Retina (tissue), 1 donor: ENCODE results near the gene GLCE.
"Not testable (repeated sequence)": the region's sequence is repeated elsewhere in the genome, so short reads cannot be mapped to it uniquely, and the experiment has no call there.

Experiments used
- DNase-seq: peaks from one replicate; pipeline ENCODE4 v3.0.0-alpha.2; 2016

Gene GLCE

GRCh38 chr15:69161079-69161877, 843 bp downstream of the GLCE start:
- peak; percentile 82 for DNase-seq

DNA sequence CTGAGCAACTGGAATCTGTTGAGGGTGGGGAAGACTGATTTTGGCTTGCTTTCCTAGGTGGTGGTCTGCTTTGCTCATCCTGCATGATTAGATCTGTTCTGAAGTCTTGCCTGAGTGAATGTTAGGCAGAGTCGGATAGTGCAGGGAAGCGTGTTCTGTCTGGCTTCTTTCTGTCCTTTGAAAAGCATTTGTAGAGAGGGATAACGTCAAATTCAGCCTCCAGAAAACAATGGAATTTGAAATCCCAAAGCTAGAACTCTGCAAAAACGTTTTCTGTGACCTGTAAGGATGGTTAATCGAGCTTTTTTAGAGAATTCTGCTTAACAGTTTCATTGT, 1.4 kb downstream of the GLCE start:
- no peak for DNase-seq

- no peak for DNase-seq
These were observed 2.8 kb downstream of the GLCE start for GRCh38 chr15:69163141-69163669.

DNA sequence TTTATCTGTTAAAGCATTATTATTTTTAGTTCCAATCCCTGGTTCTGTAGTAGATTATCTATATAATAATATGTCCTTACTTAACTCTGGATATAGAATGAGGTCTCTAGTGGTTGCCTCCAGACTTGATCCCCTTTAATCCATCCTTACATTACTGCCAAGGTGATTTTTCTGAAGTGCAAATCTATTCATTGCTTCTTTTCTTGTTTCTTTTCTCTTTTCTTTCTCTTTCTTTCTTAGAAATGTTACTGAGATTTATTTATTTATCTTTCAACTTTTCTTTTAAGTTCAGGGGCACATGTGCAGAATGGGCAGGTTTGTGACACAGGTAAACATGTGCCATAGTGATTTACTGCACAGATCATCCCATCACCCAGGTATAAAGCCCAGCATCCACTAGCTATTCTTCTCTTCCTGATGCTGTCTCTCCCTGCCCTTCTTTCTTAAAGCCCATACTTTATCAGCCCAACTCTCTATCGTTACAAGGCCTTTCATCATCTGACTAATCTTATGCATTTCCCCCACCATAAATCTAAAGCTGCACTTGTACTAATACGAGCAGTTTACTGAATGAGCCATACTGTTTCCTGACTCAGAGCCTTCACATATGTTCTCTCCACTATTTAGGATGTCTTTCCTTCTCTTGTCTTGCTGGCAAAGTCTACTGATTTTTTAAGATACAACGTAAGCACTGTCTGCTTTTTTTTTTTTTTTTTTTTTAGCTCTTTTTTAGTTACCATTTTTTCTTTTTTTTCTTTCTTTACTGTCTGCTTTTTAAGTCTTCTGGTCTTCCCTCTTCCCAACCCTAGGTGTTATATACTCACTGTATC, 4.6 kb downstream of the GLCE start:
- DNase-seq, result no peak

DNA sequence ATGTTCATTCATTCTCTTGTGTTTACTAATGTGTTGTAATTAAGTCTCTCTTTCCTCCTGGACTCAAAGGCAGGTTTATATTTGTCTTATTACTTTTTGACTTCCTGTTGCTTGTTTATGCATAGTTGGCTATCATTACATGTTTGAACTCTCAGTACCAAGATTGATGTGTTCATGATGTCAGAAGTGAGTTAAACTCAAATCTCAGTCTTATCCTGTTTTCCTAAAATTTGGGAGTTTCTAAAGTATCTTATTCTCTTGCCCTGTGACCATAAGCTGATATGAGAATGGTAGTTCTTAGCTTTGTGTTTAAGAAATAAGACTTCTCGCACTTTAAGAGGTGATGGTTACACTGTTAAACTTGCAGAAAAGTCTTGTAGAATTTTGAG, 5.2 kb downstream of the GLCE start:
- DNase-seq, result no peak

DNA sequence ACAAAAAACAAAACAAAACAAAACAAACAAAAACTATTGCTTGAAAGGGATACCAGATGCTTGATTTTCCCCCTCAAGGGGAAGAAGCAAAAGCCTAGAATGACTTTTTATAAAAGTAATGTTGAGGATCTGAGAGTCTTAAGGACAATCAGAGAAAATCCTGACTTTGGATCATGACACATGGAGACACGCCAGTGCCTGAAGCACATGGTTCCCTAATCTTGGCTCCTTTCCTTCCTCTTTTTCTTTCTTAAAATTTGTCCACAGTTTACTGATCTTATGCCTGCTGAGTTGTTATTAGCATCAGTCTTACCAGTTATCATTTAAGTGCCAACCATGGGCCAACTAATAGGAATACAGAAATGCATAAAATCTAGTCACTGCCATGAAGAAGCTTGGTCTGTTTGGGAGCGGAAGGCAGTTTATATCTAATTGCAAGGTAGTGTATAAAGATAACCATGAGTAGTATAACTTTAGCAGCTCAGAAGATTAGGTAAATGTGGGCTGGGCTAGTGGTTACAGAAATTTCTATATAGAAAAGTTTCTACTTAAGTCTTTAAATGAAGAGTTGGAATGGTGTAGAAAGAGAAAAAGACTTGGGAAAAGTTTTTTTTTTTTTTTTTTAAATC, 6.9 kb downstream of the GLCE start:
- no peak for DNase-seq

GRCh38 chr15:69168361-69168760, 7.9 kb downstream of the GLCE start:
- DNase-seq, result not testable (repeated sequence)

DNA sequence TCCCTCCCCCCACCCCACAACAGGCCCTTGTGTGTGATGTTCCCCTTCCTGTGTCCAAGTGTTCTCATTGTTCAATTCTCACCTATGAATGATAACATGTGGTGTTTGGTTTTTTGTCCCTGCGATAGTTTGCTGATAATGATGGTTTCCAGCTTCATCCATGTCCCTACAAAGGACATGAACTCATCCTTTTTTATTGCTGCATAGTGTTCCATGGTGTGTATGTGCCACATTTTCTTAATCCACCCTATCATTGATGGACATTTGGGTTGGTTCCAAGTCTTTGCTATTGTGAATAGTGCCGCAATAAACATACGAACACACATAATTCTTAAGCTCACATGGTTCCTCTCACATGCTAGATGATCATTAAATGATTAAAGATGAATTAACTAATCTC, 9.1 kb downstream of the GLCE start:
- not testable (repeated sequence) for DNase-seq

DNA sequence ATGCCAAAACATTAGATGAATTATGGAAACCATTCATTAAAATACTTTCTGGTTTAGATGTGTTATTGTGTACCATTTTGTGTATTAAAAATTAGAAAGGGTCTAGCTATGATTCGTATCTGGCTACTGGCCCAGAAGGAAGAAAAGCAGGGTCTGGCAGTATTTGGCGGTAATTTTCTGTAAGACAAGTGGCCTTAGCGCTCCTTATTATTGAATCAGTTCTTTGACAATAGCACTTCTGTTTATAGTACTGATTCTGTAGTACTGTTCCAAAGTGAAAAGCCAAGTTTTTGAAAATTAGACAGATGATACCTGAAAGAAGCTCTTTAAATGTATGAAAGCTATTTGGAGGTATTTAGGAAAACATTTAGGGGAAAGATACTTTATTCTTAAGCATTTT, 10.2 kb downstream of the GLCE start:
- DNase-seq, result no peak

DNA sequence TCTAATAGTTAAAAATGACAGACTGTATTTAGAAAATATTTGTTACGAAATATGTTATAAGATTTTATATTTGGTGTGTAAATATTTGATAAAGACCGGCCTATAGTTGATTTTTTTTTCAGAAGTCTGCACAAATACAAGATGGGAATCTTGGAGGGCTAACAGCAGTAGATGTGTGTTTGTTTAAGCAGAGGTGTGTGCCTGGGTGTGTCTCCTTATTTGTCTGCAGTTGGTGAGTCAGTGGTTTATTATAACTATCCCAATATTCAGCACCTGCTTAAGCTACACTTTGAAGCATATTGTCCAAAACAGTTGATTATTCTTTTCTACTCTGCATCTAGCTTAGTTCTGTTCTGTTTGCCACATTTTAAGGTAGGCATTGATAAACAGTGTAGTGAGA, 12.4 kb downstream of the GLCE start:
- no peak for DNase-seq

GRCh38 chr15:69175536-69175935, 15.1 kb downstream of the GLCE start:
- no peak for DNase-seq

DNA sequence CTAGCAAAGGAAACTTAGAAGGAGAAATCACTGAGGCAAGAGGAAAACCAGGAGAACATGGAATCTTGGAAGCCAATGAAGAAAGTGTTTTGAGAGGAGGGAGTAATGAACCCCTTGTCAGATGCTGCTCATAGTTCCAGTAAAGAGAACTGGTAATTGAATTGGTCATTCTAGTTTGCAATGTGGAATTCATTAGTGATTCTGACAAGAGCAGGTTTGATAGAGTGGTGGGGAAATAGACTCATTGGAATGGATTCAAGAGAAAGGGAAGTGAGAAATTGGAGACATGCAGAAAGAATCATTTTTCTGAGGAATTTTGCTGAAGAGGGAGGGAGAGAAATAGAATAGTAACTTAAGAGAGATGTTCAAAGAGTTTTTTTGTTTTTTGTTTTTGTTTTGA, 21.0 kb downstream of the GLCE start:
- no peak for DNase-seq

GRCh38 chr15:69185216-69185615, 24.8 kb downstream of the GLCE start:
- no peak for DNase-seq

GRCh38 chr15:69185706-69186105, 25.3 kb downstream of the GLCE start:
- DNase-seq, result no peak

GRCh38 chr15:69189157-69189556, 28.7 kb downstream of the GLCE start:
- DNase-seq, result no peak

- DNase-seq, result no peak
These were observed 29.7 kb downstream of the GLCE start for GRCh38 chr15:69190091-69190490.

- DNase-seq, result no peak
These were observed 30.1 kb downstream of the GLCE start for GRCh38 chr15:69190504-69190903.

DNA sequence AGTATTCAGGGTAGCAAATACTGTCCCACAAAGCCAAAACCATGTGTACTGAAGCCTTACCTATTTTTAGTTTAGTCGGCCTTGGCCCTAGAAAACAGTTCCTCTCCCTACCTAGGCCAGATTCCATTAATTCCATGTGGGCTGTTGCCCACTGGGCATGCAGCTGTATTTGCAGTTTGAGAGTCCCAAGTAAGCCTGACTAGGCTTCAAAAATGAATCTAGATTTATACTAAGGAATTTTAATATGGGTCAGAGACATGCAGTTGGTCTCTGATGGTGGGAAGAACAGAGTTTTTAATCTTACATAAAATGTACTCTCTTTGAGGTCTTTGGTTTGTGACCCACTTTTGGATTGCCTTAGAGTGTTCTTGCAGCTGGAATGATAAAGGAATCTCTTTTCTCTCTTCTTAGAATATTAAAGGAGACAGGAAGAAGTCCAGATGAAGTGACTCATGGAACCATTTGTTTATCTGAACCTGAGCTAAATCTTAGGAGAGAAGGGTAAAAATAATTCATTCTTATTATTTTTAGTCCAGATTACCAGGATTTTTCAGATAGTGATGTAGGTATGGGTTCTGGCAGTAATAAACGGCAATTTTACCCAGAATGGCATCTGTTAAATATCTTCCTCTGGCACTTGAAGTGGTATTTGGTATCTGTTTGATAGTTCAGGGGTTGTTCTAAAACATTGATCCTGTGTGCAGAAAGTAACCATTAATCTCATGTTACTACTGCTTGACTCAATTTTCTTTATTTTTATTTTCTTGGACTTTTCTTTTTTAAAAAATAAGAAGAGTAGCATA, 33.8 kb downstream of the GLCE start:
- DNase-seq, result no peak

DNA sequence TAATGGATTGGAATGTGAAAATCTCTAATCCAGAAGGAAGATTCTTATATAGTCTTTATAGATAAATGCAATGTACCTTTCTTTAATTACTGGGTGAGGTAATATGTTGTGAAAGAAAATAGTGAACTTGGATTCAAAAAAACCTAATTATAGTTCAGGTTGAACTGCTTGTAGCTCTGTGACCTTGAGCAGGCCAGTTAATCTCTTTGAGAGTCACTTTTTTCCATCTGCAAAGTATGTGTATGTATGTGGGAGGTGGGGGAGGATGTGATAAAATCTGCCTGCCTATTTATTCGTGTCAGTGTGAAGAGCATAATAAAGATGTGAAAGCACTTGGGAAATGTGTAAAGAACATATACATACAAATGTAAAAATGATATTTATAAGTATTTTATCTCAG, 34.4 kb downstream of the GLCE start:
- DNase-seq, result no peak

- DNase-seq, result no peak
These were observed 40.7 kb downstream of the GLCE start for GRCh38 chr15:69200832-69201745.

- no peak for DNase-seq
These were observed 45.6 kb downstream of the GLCE start for GRCh38 chr15:69206079-69206478.

GRCh38 chr15:69209661-69210060, 49.2 kb downstream of the GLCE start:
- DNase-seq, result no peak
